ENCODE data around the gene BNIP2. TPM values are rescaled to one million over a fixed set of nuclear protein-coding genes. Genes with fewer than 3 reads are reported as not detected.

The BNIP2 gene, protein sequence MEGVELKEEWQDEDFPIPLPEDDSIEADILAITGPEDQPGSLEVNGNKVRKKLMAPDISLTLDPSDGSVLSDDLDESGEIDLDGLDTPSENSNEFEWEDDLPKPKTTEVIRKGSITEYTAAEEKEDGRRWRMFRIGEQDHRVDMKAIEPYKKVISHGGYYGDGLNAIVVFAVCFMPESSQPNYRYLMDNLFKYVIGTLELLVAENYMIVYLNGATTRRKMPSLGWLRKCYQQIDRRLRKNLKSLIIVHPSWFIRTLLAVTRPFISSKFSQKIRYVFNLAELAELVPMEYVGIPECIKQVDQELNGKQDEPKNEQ
- total RNA-seq (2021; fragmentation: NEBNext Ultra II Directional; extraction: Animal tissue kit (Norgen Biotek cat#: 25700)): 10 to 100 TPM; 60.8 to 68.0 (median 63.5) TPM
- long read RNA-seq, full-length matches to known transcripts: 55 of 76 reads
- long read RNA-seq, partial matches to known transcripts: 8 of 76 reads
- long read RNA-seq, other reads (novel, unspliced or antisense): 13 of 76 reads

DNA sequence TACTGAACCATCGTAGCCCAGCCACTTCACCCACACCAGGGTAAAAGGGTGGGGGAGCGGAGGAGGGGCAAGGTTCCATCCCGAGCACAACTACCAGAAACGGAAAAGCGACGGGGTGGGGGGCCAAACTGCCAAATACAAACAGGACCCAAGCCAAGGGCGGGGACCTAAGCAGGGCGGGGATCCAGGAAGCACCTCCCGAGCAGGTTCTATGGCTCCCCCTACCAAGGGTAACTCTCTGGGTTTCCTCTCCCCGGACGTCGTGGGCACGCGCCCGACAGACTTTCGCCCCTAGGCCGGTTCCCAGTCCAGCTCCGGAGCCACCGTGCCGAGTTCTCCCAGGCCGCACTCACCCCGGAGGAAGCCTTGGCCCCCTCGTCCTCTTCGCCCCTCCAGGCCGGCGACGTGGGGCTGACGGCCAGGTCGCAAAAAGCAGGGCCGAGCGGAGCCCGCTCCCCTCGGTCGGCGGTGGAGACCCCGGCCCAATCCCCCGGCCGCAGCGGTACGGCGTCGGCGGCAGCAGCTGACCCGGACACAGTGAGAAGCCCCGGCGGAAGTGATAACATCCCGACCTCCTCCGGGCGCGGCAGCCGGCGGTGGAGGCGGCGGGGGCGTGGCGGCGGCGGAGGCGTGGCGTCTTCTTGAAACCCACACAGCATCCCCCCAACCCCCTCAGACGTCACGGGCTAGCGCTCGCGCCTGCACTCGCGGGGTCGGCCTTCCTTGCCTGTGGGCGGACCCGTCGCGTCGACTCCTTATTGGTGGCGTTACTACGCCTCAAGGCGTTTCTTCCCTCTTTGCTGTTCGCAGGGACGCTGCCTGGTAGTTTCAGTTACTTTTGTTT is at the start of gene BNIP2:
Gene BNIP2, minus strand, starts transcription at position 539 of the 844 bp plus-strand sequence. CDS start 6,863 bp downstream, outside the sequence.
- Mint-ChIP-seq H3K27ac (peak within 1 kb of the TSS; percentile 99), H3K4me3 (peak within 1 kb of the TSS; percentile 96), H3K36me3 (ENCODE audit: low read depth) (peaks cover 8% of the 10 kb centered on the region; the same call in 1 of the 2 replicates), H3K27me3 (ENCODE audit: insufficient read depth) (peaks cover 2% of the 10 kb centered on the region), H3K4me1 (ENCODE audit: low read depth) (peaks cover 45% of the 10 kb centered on the region), H3K9me3 (no peaks in the 10 kb centered on the region)
- peak; percentile 98 for DNase-seq
- TF ChIP-seq, protein P1, sequence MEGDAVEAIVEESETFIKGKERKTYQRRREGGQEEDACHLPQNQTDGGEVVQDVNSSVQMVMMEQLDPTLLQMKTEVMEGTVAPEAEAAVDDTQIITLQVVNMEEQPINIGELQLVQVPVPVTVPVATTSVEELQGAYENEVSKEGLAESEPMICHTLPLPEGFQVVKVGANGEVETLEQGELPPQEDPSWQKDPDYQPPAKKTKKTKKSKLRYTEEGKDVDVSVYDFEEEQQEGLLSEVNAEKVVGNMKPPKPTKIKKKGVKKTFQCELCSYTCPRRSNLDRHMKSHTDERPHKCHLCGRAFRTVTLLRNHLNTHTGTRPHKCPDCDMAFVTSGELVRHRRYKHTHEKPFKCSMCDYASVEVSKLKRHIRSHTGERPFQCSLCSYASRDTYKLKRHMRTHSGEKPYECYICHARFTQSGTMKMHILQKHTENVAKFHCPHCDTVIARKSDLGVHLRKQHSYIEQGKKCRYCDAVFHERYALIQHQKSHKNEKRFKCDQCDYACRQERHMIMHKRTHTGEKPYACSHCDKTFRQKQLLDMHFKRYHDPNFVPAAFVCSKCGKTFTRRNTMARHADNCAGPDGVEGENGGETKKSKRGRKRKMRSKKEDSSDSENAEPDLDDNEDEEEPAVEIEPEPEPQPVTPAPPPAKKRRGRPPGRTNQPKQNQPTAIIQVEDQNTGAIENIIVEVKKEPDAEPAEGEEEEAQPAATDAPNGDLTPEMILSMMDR (IDR thresholded peaks at IDR 0.05): peak; percentile 27

DNA sequence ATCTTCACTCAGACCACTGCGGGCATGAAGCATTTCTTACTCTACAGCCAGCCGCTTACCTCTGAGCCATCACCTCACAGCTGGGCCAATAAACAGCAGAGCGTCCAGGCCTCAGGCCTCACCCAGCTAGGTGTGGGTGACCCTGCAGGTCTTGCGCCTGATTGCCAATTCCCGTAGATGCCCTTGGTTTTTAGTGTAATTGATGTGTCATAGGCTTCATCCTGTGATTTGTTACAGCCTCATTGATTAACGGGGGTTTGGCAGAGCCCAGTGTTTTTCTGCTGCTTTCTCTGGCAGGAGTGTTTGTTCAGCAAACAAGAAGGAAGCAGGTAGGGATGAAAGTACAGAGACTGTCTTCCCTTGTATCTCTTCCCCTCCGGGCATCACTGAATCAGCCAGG is 49.6 kb upstream of the BNIP2 start:
- TF ChIP-seq, protein P1 (IDR thresholded peaks at IDR 0.05): no peak
- H3K4me3 Mint-ChIP-seq: no peak overlapping the region
- H3K27ac Mint-ChIP-seq: no peak overlapping the region
- DNase-seq: no peak
- no peaks in the 10 kb centered on the region for H3K36me3 Mint-ChIP-seq (ENCODE audit: low read depth)
- no peaks in the 10 kb centered on the region; the same call in 1 of the 2 replicates for H3K9me3 Mint-ChIP-seq
- H3K27me3 Mint-ChIP-seq (ENCODE audit: insufficient read depth): peaks cover 9% of the 10 kb centered on the region
- H3K4me1 Mint-ChIP-seq (ENCODE audit: low read depth): no peaks in the 10 kb centered on the region

DNA sequence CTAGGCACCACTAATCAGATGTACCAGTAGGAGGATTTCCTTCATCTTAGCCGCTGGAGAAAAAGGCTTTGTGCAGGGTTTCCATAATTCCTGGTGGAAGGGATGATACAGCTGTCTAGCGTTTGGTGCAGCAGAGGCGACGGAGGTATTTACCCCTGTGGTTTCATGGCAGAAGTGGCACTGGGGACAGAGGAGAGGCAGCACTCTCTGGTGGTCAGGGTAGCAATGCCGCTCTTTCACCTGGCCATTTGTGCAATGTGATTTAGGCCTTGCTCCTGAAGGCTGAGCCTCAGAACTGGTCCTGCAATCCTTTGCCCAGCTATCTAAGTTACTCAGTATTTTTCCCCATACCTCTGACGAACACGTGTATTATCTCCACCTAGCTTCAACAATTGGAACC is 47.1 kb upstream of the BNIP2 start:
- TF ChIP-seq, protein P1 (IDR thresholded peaks at IDR 0.05): peak; percentile 76
- Mint-ChIP-seq H3K27me3 (ENCODE audit: insufficient read depth) (peaks cover 5% of the 10 kb centered on the region), H3K4me1 (ENCODE audit: low read depth) (no peaks in the 10 kb centered on the region), H3K27ac (no peak overlapping the region), H3K4me3 (no peak overlapping the region), H3K36me3 (ENCODE audit: low read depth) (no peaks in the 10 kb centered on the region), H3K9me3 (no peaks in the 10 kb centered on the region)
- DNase-seq: peak; percentile 4

DNA sequence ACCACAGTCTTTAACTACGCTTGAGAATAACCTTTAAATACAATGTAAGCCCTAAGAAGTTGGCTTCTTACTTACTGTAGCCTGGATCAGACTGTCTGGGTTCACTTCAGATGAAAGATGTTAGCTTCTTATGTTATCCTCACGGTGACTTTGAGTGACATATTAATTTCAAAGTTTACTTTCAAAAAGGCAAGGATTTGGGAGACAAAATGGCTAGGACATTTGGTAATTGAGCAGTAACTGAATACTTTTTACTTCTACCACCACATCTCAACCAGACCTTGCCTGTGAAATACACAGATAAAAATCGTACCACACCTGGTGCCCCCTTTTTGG is 36.0 kb upstream of the BNIP2 start:
- no peak for DNase-seq
- H3K9me3 Mint-ChIP-seq: no peaks in the 10 kb centered on the region
- H3K27me3 Mint-ChIP-seq (ENCODE audit: insufficient read depth): peaks cover 37% of the 10 kb centered on the region
- H3K36me3 Mint-ChIP-seq (ENCODE audit: low read depth): no peaks in the 10 kb centered on the region
- H3K27ac Mint-ChIP-seq: no peak overlapping the region
- TF ChIP-seq, protein P1 (IDR thresholded peaks at IDR 0.05): no peak; the same call in 1 of the 2 replicates
- H3K4me3 Mint-ChIP-seq: no peak overlapping the region
- H3K4me1 Mint-ChIP-seq (ENCODE audit: low read depth): no peaks in the 10 kb centered on the region

DNA sequence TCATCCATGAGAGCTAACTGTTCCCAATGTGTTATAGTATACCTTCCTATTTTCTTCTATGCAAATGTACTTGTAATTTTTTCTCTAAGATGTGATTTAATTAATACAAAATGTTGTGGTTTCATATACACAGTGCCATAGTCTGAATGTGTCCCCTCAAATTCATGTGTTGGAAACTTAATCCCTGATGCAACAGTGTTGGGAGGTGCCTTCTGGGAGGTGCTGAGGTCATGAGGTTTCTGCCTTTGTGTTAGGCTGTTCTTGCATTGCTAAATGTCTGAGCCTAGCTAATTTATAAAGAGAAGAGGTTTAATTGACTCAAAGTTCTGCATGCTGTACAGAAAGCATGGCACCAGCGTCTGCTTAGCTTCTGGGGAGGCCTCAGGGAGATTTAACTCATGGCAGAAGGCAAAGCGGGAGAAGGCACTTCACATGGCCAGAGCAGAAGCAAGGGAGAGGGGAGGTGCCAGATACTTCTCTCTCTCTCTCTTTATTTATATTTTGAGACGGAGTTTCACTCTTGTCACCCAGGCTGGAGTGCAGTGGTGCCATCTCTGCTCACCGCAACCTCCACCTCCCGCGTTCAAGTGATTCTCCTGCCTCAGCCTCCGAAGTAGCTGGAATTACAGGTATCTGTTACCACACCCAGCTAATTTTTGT is 34.7 kb upstream of the BNIP2 start:
- no peaks in the 10 kb centered on the region for H3K9me3 Mint-ChIP-seq

More for the DNA sequence above, 34.7 kb upstream of the BNIP2 start:
- TF ChIP-seq, protein P1 (IDR thresholded peaks at IDR 0.05): no peak
- Mint-ChIP-seq H3K36me3 (ENCODE audit: low read depth) (no peaks in the 10 kb centered on the region), H3K4me3 (no peak overlapping the region), H3K27ac (no peak overlapping the region), H3K4me1 (ENCODE audit: low read depth) (no peaks in the 10 kb centered on the region), H3K27me3 (ENCODE audit: insufficient read depth) (peaks cover 28% of the 10 kb centered on the region)
- DNase-seq: no peak
